ENCODE measurements around the gene KLK11. TPM values are rescaled to one million over a fixed set of nuclear protein-coding genes. Genes with fewer than 3 reads are reported as not detected.

The KLK11 gene
- total and polyA plus RNA-seq, 10 of the 15 experiments (the other 5 are each of a cell fraction or from before 2014, with no cell fraction given) = not detected

DNA sequence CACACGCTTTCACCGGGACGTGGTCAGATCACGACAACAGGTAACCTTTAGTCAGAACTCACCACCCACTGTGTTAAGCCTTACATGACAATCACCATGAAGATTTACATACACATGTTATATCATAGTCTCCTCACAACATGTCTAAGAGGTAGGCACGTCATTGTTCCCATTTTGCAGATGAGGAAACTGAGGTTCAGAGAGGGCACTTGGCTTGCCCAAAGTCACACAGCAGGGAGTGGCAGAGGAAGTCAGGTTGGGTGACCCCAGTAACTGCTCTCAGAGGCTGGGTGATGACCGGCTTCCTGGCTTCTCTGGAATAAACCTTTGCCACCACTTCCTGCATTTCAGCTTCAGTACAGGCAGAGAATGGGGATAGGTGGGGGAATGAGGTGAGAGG is 12.2 kb downstream of the KLK11 start:
- BruUV-seq (replicated peaks) = no TSS peak
- CTCF ChIA-PET = no interaction called here
- POLR2A ChIA-PET = no interaction called here

DNA sequence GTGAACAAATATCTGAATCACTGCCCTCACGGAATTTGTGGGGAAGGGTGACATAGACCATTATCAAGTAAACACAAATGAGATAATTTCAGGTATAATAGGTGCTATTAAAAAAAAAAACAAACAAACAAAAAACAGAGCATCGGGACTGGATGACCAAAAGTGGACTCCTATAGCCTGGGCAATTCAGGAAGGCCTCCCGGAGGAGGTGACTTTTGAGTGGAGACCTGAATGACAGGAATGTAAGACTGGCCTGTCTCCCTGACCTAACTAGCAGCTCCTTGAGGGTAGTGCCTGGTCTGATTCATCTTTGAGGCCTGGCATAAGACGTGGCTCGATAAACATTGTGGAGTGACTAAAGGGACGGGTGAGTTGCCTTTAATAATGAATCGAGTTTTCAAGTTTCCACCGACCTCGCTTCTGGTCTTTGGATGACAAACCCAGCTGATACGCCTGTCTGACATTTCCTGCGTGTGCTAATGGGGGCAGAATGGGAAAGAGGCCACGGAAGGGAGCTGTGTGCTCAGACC is 13.7 kb downstream of the KLK11 start:
- Histone ChIP-seq H3K4me2 (ENCODE audit: control insufficient read depth, insufficient read depth) (no peak overlapping the region), H3K27ac (ENCODE audit: control insufficient read depth, insufficient read depth) (no peak overlapping the region), H3K4me1 (ENCODE audit: control insufficient read depth, insufficient read depth, low read length) (no peaks in the 10 kb centered on the region), H3K4me3 (no peak overlapping the region), H3K9me3 (replicated peaks; ENCODE audit: control insufficient read depth, insufficient read depth, low read length) (no peaks in the 10 kb centered on the region; the same call in 2 of the 3 replicates), H3K27me3 (replicated peaks in 1 of 2; ENCODE audit: control insufficient read depth in 2 of 2, insufficient read depth in 2 of 2, low read length in 1 of 2) (no peaks in the 10 kb centered on the region; a peak in 1 of 4 replicates), H3K36me3 (ENCODE audit: control insufficient read depth in 2 of 2, insufficient read depth in 2 of 2, low read length in 1 of 2) (no peaks in the 10 kb centered on the region), H3K9ac (ENCODE audit: control insufficient read depth, insufficient read depth, low read length) (no peak overlapping the region), H2AFZ (ENCODE audit: control insufficient read depth, low read depth, low read length) (no peak overlapping the region), H4K20me1 (ENCODE audit: control insufficient read depth, insufficient read depth) (no peaks in the 10 kb centered on the region), H3K79me2 (ENCODE audit: control insufficient read depth, insufficient read depth, low read length) (no peaks in the 10 kb centered on the region)
- FAIRE-seq (no peak), DNase-seq (ENCODE audit: low read depth, low spot score) (no peak), ATAC-seq (no peak)
- ChIA-PET RAD21 (ENCODE audit: unreplicated experiment) (no interaction called here), CTCF (no interaction called here), SMC1A (ENCODE audit: uncharacterized antibody, unreplicated experiment) (no interaction called here), POLR2A (no interaction called here)
- 11% methylated on average over 12 of the region's 12 CpGs for WGBS (ENCODE audit: insufficient coverage, insufficient replicate concordance, low lambda C conversion rate, missing lambda C conversion rate)
- in situ Hi-C loops (cut with MboI) = no loop called here
- no TSS peak for BruUV-seq (replicated peaks)
- intact Hi-C loops (cut with micrococcal nuclease; ENCODE audit: unreplicated experiment) = no loop called here
- TF ChIP-seq ZNF217 (IDR thresholded peaks at IDR 0.05) (no peak), ETV6 (conservative IDR thresholded peaks at IDR 0.05 in 1 of 2, IDR thresholded peaks at IDR 0.05 in 1 of 2; ENCODE audit: borderline replicate concordance in 1 of 2, low read depth in 1 of 2) (no peak), CHD1 (IDR thresholded peaks at IDR 0.05; ENCODE audit: low read depth, low read length) (no peak), RBBP5 (conservative IDR thresholded peaks at IDR 0.05) (no peak), CBX3 (IDR thresholded peaks at IDR 0.05; ENCODE audit: borderline replicate concordance, low read depth) (no peak), POU2F2 (IDR thresholded peaks at IDR 0.05; ENCODE audit: borderline replicate concordance, low read depth, low read length) (no peak), NRF1 (conservative IDR thresholded peaks at IDR 0.05; ENCODE audit: low read depth, low read length) (no peak), KAT2A (conservative IDR thresholded peaks at IDR 0.05; ENCODE audit: control insufficient read depth, low read depth, low read length) (no peak), SPI1 (IDR thresholded peaks at IDR 0.05; ENCODE audit: borderline replicate concordance, insufficient read depth, low read depth, low read length) (no peak), TBL1XR1 (IDR thresholded peaks at IDR 0.05; ENCODE audit: low read depth, low read length) (no peak), POLR2AphosphoS5 (IDR thresholded peaks at IDR 0.05; ENCODE audit: low read length) (no peak), ZSCAN29 (IDR thresholded peaks at IDR 0.05) (no peak)

More for the DNA sequence above, 12.2 kb downstream of the KLK11 start:
- H3K27me3 ChIP-seq (replicated peaks in 1 of 2; ENCODE audit: control insufficient read depth in 2 of 2, insufficient read depth in 2 of 2, low read length in 1 of 2) = no peaks in the 10 kb centered on the region; a peak in 2 of 4 replicates
- H3K4me3 ChIP-seq = no peak overlapping the region
- ChIA-PET SMC1A (ENCODE audit: uncharacterized antibody, unreplicated experiment) (no interaction called here), RAD21 (ENCODE audit: unreplicated experiment) (no interaction called here)
- in situ Hi-C loops (cut with MboI) = no loop called here
- H3K4me2 ChIP-seq (ENCODE audit: control insufficient read depth, insufficient read depth) = no peak overlapping the region
- no peak for DNase-seq (ENCODE audit: low read depth, low spot score)
- no peak for FAIRE-seq
- H3K9ac ChIP-seq (ENCODE audit: control insufficient read depth, insufficient read depth, low read length) = no peak overlapping the region
- H3K27ac ChIP-seq (ENCODE audit: control insufficient read depth, insufficient read depth) = no peak overlapping the region
- no peak for TF ChIP-seq ZNF274 (IDR thresholded peaks at IDR 0.05; ENCODE audit: insufficient read depth, insufficient read length)
- no peak for TF ChIP-seq RFX5 (IDR thresholded peaks at IDR 0.05; ENCODE audit: low read depth, low read length)
- TF ChIP-seq NFXL1 (IDR thresholded peaks at IDR 0.05; ENCODE audit: borderline replicate concordance) = no peak
- H4K20me1 ChIP-seq (ENCODE audit: control insufficient read depth, insufficient read depth) = no peaks in the 10 kb centered on the region
- no peaks in the 10 kb centered on the region for H3K4me1 ChIP-seq (ENCODE audit: control insufficient read depth, insufficient read depth, low read length)
- no peaks in the 10 kb centered on the region; the same call in 2 of the 3 replicates for H3K9me3 ChIP-seq (replicated peaks; ENCODE audit: control insufficient read depth, insufficient read depth, low read length)
- intact Hi-C loops (cut with micrococcal nuclease; ENCODE audit: unreplicated experiment) = no loop called here
- no peak for ATAC-seq
- H2AFZ ChIP-seq (ENCODE audit: control insufficient read depth, low read depth, low read length) = no peak overlapping the region
- H3K36me3 ChIP-seq (ENCODE audit: control insufficient read depth in 2 of 2, insufficient read depth in 2 of 2, low read length in 1 of 2) = no peaks in the 10 kb centered on the region
- 33% methylated on average over 6 of the region's 6 CpGs for WGBS (ENCODE audit: insufficient coverage, insufficient replicate concordance, low lambda C conversion rate, missing lambda C conversion rate)
- no peaks in the 10 kb centered on the region for H3K79me2 ChIP-seq (ENCODE audit: control insufficient read depth, insufficient read depth, low read length)
